ENCODE measurements around the gene NANOGP8.
A peak's percentile ranks its signal among the peaks of the same experiment; 100 is the strongest.

NANOGP8 gene

GRCh38 chr15:35080226-35080625, 4.9 kb downstream of the NANOGP8 start:
- no peak overlapping the region for H3K4me3 ChIP-seq (ENCODE audit: low read depth, low read length)
- no peaks in the 10 kb centered on the region for H3K27me3 ChIP-seq (ENCODE audit: insufficient read depth, low read depth, severe bottlenecking)
- no peak for DNase-seq
- no peaks in the 10 kb centered on the region for H3K36me3 ChIP-seq
- H3K27ac ChIP-seq: no peak overlapping the region
- no peak for TF ChIP-seq CTCF (IDR thresholded peaks at IDR 0.05; ENCODE audit: low read depth, low read length)
- H3K9me3 ChIP-seq (ENCODE audit: severe bottlenecking): no peaks in the 10 kb centered on the region

- DNase-seq: peak; percentile 42
- TF ChIP-seq CTCF (IDR thresholded peaks at IDR 0.05; ENCODE audit: low read depth, low read length): peak; percentile 72
- H3K4me3 ChIP-seq (ENCODE audit: low read depth, low read length): no peak overlapping the region
These were observed 6.7 kb downstream of the NANOGP8 start for GRCh38 chr15:35078221-35078915.

GRCh38 chr15:35071106-35071505, 14.0 kb downstream of the NANOGP8 start:
- Histone ChIP-seq H3K27me3 (ENCODE audit: insufficient read depth, low read depth, severe bottlenecking) (no peaks in the 10 kb centered on the region), H3K27ac (no peak overlapping the region), H3K36me3 (no peaks in the 10 kb centered on the region), H3K4me3 (ENCODE audit: low read depth, low read length) (no peak overlapping the region), H3K9me3 (ENCODE audit: severe bottlenecking) (no peaks in the 10 kb centered on the region)
- TF ChIP-seq CTCF (IDR thresholded peaks at IDR 0.05; ENCODE audit: low read depth, low read length): no peak
- DNase-seq: no peak

More at GRCh38 chr15:35078221-35078915, 6.7 kb downstream of the NANOGP8 start:
- no peaks in the 10 kb centered on the region for H3K9me3 ChIP-seq (ENCODE audit: severe bottlenecking)
- no peak overlapping the region for H3K27ac ChIP-seq
- H3K36me3 ChIP-seq: no peaks in the 10 kb centered on the region
- H3K27me3 ChIP-seq (ENCODE audit: insufficient read depth, low read depth, severe bottlenecking): no peaks in the 10 kb centered on the region

- no peak for TF ChIP-seq CTCF (IDR thresholded peaks at IDR 0.05; ENCODE audit: low read depth, low read length)
- H3K4me3 ChIP-seq (ENCODE audit: low read depth, low read length): no peak overlapping the region
- H3K36me3 ChIP-seq: no peaks in the 10 kb centered on the region
- H3K27me3 ChIP-seq (ENCODE audit: insufficient read depth, low read depth, severe bottlenecking): no peaks in the 10 kb centered on the region
- no peaks in the 10 kb centered on the region for H3K9me3 ChIP-seq (ENCODE audit: severe bottlenecking)
- H3K27ac ChIP-seq: no peak overlapping the region
- no peak for DNase-seq
These were observed 16.1 kb downstream of the NANOGP8 start for GRCh38 chr15:35068846-35069475.

GRCh38 chr15:35067496-35068347, 17.4 kb downstream of the NANOGP8 start:
- H3K36me3 ChIP-seq: no peaks in the 10 kb centered on the region
- no peaks in the 10 kb centered on the region for H3K27me3 ChIP-seq (ENCODE audit: insufficient read depth, low read depth, severe bottlenecking)
- H3K9me3 ChIP-seq (ENCODE audit: severe bottlenecking): no peaks in the 10 kb centered on the region
- no peak for DNase-seq
- no peak overlapping the region for H3K4me3 ChIP-seq (ENCODE audit: low read depth, low read length)
- no peak overlapping the region for H3K27ac ChIP-seq
- no peak for TF ChIP-seq CTCF (IDR thresholded peaks at IDR 0.05; ENCODE audit: low read depth, low read length)

All from WERI-Rb-1 (cell line).